A549 treated with dexamethasone at 1 μM for 4 hours (cell line): ENCODE data around the gene SH3BP1. TPM values are rescaled to one million over a fixed set of nuclear protein-coding genes. Genes with fewer than 3 reads are reported as not detected.

ENCODE experiments used
- total RNA-seq: library from RNA; stranded (reverse); fragments of 200-300 nt; extraction: Qiagen RNA extraction; gene quantifications from 5 replicates; pipeline ENCODE4 v1.2.3, GENCODE V29; 2022

SH3BP1 gene
- 0.72 to 2.6 TPM (median 1.2 TPM) in 5 replicates for total RNA-seq

GRCh38 chr22:37639070-37639760 is at the start of gene SH3BP1:
TSS of gene SH3BP1 (plus strand) at chr22:37639669. CDS start at chr22:37639788, 119 bp downstream.

GRCh38 chr22:37608477-37609239 is 30.8 kb upstream of the SH3BP1 start, which contains the start of gene GGA1:
TSS of gene GGA1 (plus strand) at chr22:37608834. CDS start at chr22:37608861, 27 bp downstream.

GRCh38 chr22:37658133-37659065 is 18.9 kb downstream of the SH3BP1 start, which contains the start of gene PDXP:
TSS of gene PDXP (plus strand) at chr22:37658723. CDS start at chr22:37658783, 60 bp downstream.

GRCh38 chr22:37674951-37675929 is 35.8 kb downstream of the SH3BP1 start, which contains the start of gene LGALS1:
TSS of gene LGALS1 (plus strand) at chr22:37675636. CDS start at chr22:37675703, 67 bp downstream.

GRCh38 chr22:37686002-37686982 is 46.8 kb downstream of the SH3BP1 start, which contains the start of gene NOL12:
TSS of gene NOL12 (plus strand) at chr22:37686343. CDS start at chr22:37686393, 50 bp downstream.

GRCh38 chr22:37696657-37697537 is 57.4 kb downstream of the SH3BP1 start, which contains the start of gene TRIOBP:
TSS of gene TRIOBP (plus strand) at chr22:37697048. CDS start at chr22:37701366, 4,318 bp downstream.

Other genes with a start within 250 kb of the SH3BP1 start
- gene ELFN2, start 212.2 kb upstream of the SH3BP1 start, total RNA-seq: 3.8 to 7.2 TPM (median 6.7 TPM) in 5 replicates
- gene MFNG, start 153.3 kb upstream of the SH3BP1 start, total RNA-seq: 0.79 to 1.7 TPM (median 1.2 TPM) in 5 replicates
- 18.5 to 31.8 TPM (median 31.7 TPM) in 5 replicates for gene CARD10, start 120.3 kb upstream of the SH3BP1 start, total RNA-seq
- 21.2 to 33.8 TPM (median 32.1 TPM) in 5 replicates for gene CDC42EP1, start 79.2 kb upstream of the SH3BP1 start, total RNA-seq
- 0.15 TPM in 1 of 5 replicates, not detected in the others for gene LGALS2, start 59.6 kb upstream of the SH3BP1 start, total RNA-seq
- gene GGA1, start 30.8 kb upstream of the SH3BP1 start, total RNA-seq: 14.3 to 22.1 TPM (median 21.7 TPM) in 5 replicates
- gene PDXP, start 19.1 kb downstream of the SH3BP1 start, total RNA-seq: 12.2 to 15.2 TPM (median 13.6 TPM) in 5 replicates
- 991 to 1,387 TPM (median 1,073 TPM) in 5 replicates for gene LGALS1, start 36.0 kb downstream of the SH3BP1 start, total RNA-seq
- gene NOL12, start 46.7 kb downstream of the SH3BP1 start, total RNA-seq: 23.8 to 33.6 TPM (median 25.7 TPM) in 5 replicates
- gene TRIOBP, start 57.4 kb downstream of the SH3BP1 start, total RNA-seq: 24.9 to 36.3 TPM (median 32.0 TPM) in 5 replicates
- 2.6 to 4.2 TPM (median 3.4 TPM) in 5 replicates for gene GCAT, start 168.3 kb downstream of the SH3BP1 start, total RNA-seq
- gene GALR3, start 183.7 kb downstream of the SH3BP1 start, total RNA-seq: not detected in 5 replicates
- gene ANKRD54, start 204.7 kb downstream of the SH3BP1 start, total RNA-seq: 16.5 to 23.6 TPM (median 22.0 TPM) in 5 replicates
- gene EIF3L, start 209.8 kb downstream of the SH3BP1 start, total RNA-seq: 260 to 305 TPM (median 269 TPM) in 5 replicates